ENCODE measurements around the gene KRTAP10-11.
"Not testable (repeated sequence)": the region's sequence is repeated elsewhere in the genome, so short reads cannot be mapped to it uniquely, and the experiment has no call there.

KRTAP10-11 gene

GRCh38 chr21:44670642-44671432 is 24.6 kb downstream of the KRTAP10-11 start:
- DNase-seq, result no peak

- no peak for DNase-seq
Observed at GRCh38 chr21:44671911-44672310, 25.7 kb downstream of the KRTAP10-11 start.

- DNase-seq, result no peak
Observed at GRCh38 chr21:44677881-44678280, 31.7 kb downstream of the KRTAP10-11 start.

- DNase-seq, result no peak
Observed at GRCh38 chr21:44681152-44681551, 34.9 kb downstream of the KRTAP10-11 start.

GRCh38 chr21:44681861-44682579 is 35.8 kb downstream of the KRTAP10-11 start, which contains the start of gene KRTAP12-1:
KRTAP12-1 (minus strand) TSS chr21:44682163; CDS start chr21:44682123, 40 bp downstream.
- DNase-seq, result peak; percentile 83

- no peak for DNase-seq
Observed at GRCh38 chr21:44682580-44683151, 36.5 kb downstream of the KRTAP10-11 start.

GRCh38 chr21:44684077-44684476 is 37.9 kb downstream of the KRTAP10-11 start:
- DNase-seq, result no peak

GRCh38 chr21:44684483-44684882 is 38.3 kb downstream of the KRTAP10-11 start:
- no peak for DNase-seq

GRCh38 chr21:44685050-44685449 is 38.8 kb downstream of the KRTAP10-11 start:
- not testable (repeated sequence) for DNase-seq

- no peak for DNase-seq
Observed at GRCh38 chr21:44686000-44686781, 40.0 kb downstream of the KRTAP10-11 start.

GRCh38 chr21:44686843-44687561 is 40.8 kb downstream of the KRTAP10-11 start:
- DNase-seq, result no peak

- DNase-seq, result peak; percentile 82
Observed at GRCh38 chr21:44687671-44688070, 41.5 kb downstream of the KRTAP10-11 start.

GRCh38 chr21:44689740-44690139 is 43.5 kb downstream of the KRTAP10-11 start:
- not testable (repeated sequence) for DNase-seq

- DNase-seq, result no peak
Observed at GRCh38 chr21:44691686-44692085, 45.5 kb downstream of the KRTAP10-11 start.

GRCh38 chr21:44692798-44693512 is 46.7 kb downstream of the KRTAP10-11 start:
- no peak for DNase-seq

GRCh38 chr21:44694776-44695175 is 48.6 kb downstream of the KRTAP10-11 start:
- DNase-seq, result no peak

GRCh38 chr21:44695184-44695583 is 49.0 kb downstream of the KRTAP10-11 start:
- DNase-seq, result no peak

GRCh38 chr21:44695641-44696040 is 49.4 kb downstream of the KRTAP10-11 start:
- no peak for DNase-seq

- DNase-seq, result no peak
Observed at GRCh38 chr21:44696572-44696971, 50.4 kb downstream of the KRTAP10-11 start.
